ENCODE data around the gene MRPS2. TPM values are rescaled to one million over a fixed set of nuclear protein-coding genes. Genes with fewer than 3 reads are reported as not detected.

Gene MRPS2
- total and polyA plus RNA-seq, 4 experiments from 2014 or later, result 26.2 to 57.2 (median 33.2) TPM

DNA sequence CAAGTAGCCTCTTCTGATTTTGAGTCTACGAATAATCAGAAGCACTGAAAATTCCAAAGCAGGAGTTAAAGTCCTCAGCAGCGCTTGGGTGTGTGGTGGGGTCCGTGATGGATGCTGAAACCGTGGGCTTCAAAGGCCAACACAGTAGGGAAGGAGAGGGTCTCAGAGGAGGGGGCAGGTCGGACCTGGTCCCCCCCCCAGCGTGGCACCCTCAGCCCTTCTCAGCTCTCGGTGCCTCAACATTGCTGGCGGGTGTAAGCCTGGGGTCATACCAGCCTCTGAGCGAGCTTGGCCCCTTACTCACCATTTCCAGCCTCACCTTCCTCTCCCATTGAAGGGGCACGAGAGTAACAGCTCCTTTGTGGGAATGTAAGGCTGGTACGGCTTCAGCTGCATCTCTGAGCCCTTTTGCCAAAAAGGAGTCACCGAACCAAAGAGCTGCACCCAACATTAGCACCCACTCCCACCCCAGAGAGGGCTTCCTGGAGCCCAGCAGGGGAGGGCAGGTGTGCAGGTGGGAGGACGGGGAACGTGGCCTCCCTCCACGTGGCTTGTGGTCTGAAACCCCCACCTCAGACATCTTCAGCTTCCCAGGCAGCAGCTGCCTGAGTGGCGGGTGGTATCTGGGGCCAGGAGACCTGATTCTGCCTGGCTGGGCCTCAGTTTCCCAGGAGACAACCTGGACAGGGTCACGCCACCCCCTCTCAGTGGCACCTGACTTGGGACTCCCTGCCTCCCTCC is 14.0 kb downstream of the MRPS2 start:
- H3K4me3 Mint-ChIP-seq, result no peak overlapping the region
- peaks cover 2% of the 10 kb centered on the region in 2 donors for H3K27me3 Mint-ChIP-seq
- Histone ChIP-seq H3K4me3 (ENCODE audit: low read length in 2 of 2) (no peak overlapping the region), H3K36me3 (ENCODE audit: insufficient read depth, low read length) (no peaks in the 10 kb centered on the region), H3K27ac (ENCODE audit: low read depth, low read length) (no peak overlapping the region), H3K9me3 (ENCODE audit: control insufficient read depth in 1 of 2, low read length in 2 of 2) (no peaks in the 10 kb centered on the region), H3K4me1 (ENCODE audit: insufficient read depth, low read length) (no peaks in the 10 kb centered on the region), H3K27me3 (ENCODE audit: insufficient read depth, low read length) (no peaks in the 10 kb centered on the region)
- POLR2A ChIA-PET (ENCODE audit: partially characterized antibody), result no interaction called here
- CTCF ChIA-PET (ENCODE audit: partially characterized antibody), result no interaction called here
- DNase-seq, result no peak
- H3K36me3 Mint-ChIP-seq, result no peaks in the 10 kb centered on the region
- H3K9me3 Mint-ChIP-seq, result peaks cover 0 to 4% (median 1%) of the 10 kb centered on the region in 8 donors
- H3K27ac Mint-ChIP-seq, result no peak overlapping the region
- intact Hi-C loops (cut with micrococcal nuclease), result no loop called here
- H3K4me1 Mint-ChIP-seq, result peaks cover 0 to 8% (median 4%) of the 10 kb centered on the region in 4 donors

DNA sequence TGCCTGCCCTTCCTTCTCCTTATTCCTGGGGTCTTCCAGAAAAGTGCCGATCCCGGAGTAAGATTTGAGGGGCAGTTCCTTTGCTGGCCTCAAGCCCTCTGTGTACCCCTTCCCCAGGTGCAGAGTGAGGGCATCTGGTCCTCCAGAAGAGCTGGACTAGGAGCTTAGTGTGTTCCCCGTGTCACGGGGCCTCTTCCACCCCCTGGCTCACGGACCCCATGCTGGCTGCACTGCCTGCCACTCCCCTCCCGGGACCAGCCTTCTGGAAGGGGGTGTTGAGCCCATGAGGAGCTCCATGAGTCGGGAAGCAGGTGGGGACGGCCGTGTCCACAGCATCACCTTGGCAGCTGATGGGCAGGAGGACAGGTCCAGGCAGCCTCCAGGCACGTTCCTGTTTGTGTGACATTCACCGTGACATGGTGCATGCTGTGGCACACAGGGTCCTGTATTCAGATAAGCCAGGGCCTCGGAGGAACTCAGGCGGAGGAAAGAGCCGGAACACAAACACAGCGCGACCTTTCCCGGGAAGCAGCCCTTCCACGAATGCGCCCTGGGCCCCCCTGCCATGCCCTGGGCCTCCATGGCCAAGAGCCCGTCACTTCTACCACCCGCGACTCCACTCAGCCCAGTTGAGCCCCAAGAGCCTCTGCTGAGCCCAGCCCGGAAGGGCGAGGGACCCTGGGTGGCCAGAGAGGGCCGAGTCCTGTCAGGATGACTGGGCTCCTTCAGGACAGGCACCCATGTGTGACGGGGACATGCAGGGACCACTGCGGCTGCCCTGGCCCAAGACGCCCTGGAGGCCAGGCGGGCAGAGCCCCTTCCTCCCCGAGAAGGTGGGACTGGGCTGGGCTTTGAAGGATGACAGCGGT is 14.8 kb downstream of the MRPS2 start:
- Histone ChIP-seq H3K9me3 (ENCODE audit: control insufficient read depth in 1 of 2, low read length in 2 of 2) (no peaks in the 10 kb centered on the region), H3K4me1 (ENCODE audit: insufficient read depth, low read length) (no peaks in the 10 kb centered on the region), H3K27ac (ENCODE audit: low read depth, low read length) (no peak overlapping the region), H3K4me3 (ENCODE audit: low read length in 2 of 2) (no peak overlapping the region), H3K36me3 (ENCODE audit: insufficient read depth, low read length) (no peaks in the 10 kb centered on the region), H3K27me3 (ENCODE audit: insufficient read depth, low read length) (no peaks in the 10 kb centered on the region)
- ChIA-PET POLR2A (ENCODE audit: partially characterized antibody) (no interaction called here), CTCF (ENCODE audit: partially characterized antibody) (no interaction called here)
- intact Hi-C loops (cut with micrococcal nuclease), result no loop called here
- no peak overlapping the region for H3K4me3 Mint-ChIP-seq
- no peaks in the 10 kb centered on the region for H3K36me3 Mint-ChIP-seq
- peaks cover 2 to 4% of the 10 kb centered on the region in 2 donors for H3K27me3 Mint-ChIP-seq
- DNase-seq, result no peak
- peaks cover 0 to 8% (median 4%) of the 10 kb centered on the region in 4 donors for H3K4me1 Mint-ChIP-seq
- peaks cover 0 to under 1% (median 0%) of the 10 kb centered on the region in 8 donors for H3K9me3 Mint-ChIP-seq
- H3K27ac Mint-ChIP-seq, result no peak overlapping the region

DNA sequence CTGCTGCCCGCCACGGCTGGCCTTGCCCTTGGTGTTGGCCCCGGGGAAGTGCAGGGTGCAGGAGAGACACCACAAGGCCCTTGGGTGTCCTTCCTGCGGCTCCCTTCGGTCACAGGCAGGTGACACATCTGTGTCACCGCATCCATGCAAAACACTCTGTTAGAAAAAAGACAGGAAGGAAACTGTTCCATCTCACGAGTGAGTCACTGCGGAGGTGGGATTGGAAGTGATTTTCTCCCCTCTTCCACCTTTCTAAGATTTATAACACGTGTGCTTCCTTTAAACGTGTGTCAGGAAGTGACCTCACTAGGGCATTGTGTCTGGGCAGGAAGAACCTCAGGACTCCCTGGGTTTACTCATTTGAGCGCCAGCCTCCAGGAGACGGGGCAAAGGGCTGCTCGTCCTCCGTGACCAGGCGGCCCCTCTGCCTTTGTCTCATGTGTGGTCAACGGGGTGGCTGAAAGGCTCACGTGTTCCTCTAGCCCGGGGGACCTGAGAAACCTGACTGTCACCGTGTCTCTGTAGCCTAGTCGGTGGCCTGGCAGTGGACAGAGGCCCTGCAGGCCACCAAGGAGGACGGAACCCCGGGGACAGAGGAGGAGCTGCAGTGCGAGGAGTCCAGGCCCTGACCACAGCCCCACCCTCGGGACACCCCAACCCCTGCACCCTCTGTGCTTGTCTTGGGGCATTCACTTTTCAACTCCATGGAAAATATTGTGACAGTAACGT is 15.8 kb downstream of the MRPS2 start:
- intact Hi-C loops (cut with micrococcal nuclease), result no loop called here
- ChIA-PET POLR2A (ENCODE audit: partially characterized antibody) (no interaction called here), CTCF (ENCODE audit: partially characterized antibody) (no interaction called here)
- Mint-ChIP-seq H3K4me1 (peaks cover 0 to 8% (median 4%) of the 10 kb centered on the region in 4 donors), H3K36me3 (no peaks in the 10 kb centered on the region), H3K27ac (no peak overlapping the region), H3K27me3 (peaks cover 4% of the 10 kb centered on the region in 2 donors), H3K9me3 (no peaks in the 10 kb centered on the region), H3K4me3 (peak overlapping the region in 1 of 8 donors; percentile 11)
- Histone ChIP-seq H3K27me3 (ENCODE audit: insufficient read depth, low read length) (no peaks in the 10 kb centered on the region), H3K9me3 (ENCODE audit: control insufficient read depth in 1 of 2, low read length in 2 of 2) (no peaks in the 10 kb centered on the region), H3K27ac (ENCODE audit: low read depth, low read length) (no peak overlapping the region), H3K36me3 (ENCODE audit: insufficient read depth, low read length) (no peaks in the 10 kb centered on the region), H3K4me3 (ENCODE audit: low read length in 2 of 2) (no peak overlapping the region), H3K4me1 (ENCODE audit: insufficient read depth, low read length) (no peaks in the 10 kb centered on the region)
- no peak for DNase-seq

DNA sequence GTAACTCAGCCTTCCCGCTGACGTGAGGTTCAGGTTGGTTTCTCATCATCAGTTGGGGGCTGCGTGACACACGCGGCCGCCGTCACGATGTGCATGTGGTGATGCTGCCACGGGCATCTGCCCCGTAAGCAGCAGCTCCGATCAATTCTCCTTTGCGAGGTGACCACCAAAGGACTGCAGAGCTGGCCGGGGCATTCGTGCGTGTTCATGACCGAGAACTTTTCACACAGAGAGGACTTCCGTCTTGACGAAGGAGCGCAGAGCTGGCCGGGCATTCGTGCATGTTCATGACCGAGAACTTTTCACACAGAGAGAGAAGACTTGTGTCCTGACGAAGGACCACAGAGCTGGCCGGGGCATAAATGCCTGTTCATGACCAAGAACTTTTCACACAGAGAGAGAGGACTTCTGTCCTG is 16.9 kb downstream of the MRPS2 start:
- CTCF ChIA-PET (ENCODE audit: partially characterized antibody), result no interaction called here

DNA sequence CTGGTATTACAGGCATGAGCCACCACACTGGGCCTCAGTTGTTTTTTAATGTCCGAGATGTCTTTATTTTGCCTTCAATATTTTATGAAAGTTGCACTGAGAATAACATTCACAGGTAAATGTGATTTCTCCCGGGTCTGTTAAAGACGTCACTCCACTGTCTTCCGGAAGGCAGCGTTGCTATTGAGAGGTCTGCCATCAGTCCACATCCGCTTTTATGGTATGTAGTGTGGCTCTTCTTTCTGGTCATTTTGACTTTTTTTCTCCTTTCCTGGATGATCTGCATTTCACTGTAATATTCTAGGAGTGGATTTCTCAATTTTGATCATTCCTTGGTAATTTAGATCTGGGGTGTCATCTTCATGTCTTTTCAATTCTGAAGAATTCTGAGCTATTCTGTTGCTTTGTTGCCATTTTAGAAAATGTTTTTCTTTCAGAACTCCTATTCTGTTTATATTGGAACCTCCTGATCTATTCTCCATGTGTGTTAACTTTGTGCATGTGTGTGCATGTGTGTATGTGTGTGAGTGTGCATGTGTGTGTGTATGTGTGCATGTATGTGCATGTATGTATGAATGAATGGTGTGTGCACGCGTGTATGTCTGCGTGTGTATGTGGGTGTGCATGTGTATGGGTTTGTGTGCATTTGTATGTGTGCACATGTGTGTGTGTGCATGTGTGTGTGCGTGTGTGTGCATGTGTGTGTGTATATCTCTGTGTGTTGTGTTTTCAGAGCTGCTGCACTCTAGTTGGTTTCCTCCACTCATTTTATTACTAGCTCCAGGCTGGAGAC is 18.9 kb downstream of the MRPS2 start:
- no peaks in the 10 kb centered on the region for H3K36me3 Mint-ChIP-seq
- H3K4me3 ChIP-seq (ENCODE audit: low read length in 2 of 2), result no peak overlapping the region
- H3K27me3 ChIP-seq (ENCODE audit: insufficient read depth, low read length), result no peaks in the 10 kb centered on the region
- ChIA-PET CTCF (ENCODE audit: partially characterized antibody) (no interaction called here), POLR2A (ENCODE audit: partially characterized antibody) (no interaction called here)
- DNase-seq, result no peak
- no peaks in the 10 kb centered on the region for H3K9me3 ChIP-seq (ENCODE audit: control insufficient read depth in 1 of 2, low read length in 2 of 2)
- no peak overlapping the region for H3K4me3 Mint-ChIP-seq
- no peaks in the 10 kb centered on the region for H3K9me3 Mint-ChIP-seq
- peak overlapping the region in 1 of 7 donors; percentile 64 for H3K27ac Mint-ChIP-seq
- intact Hi-C loops (cut with micrococcal nuclease), result no loop called here
- H3K36me3 ChIP-seq (ENCODE audit: insufficient read depth, low read length), result no peaks in the 10 kb centered on the region
- peaks cover 4% of the 10 kb centered on the region in 2 donors for H3K27me3 Mint-ChIP-seq
- H3K4me1 Mint-ChIP-seq, result peaks cover 0 to 3% (median 0%) of the 10 kb centered on the region in 4 donors
- no peaks in the 10 kb centered on the region for H3K4me1 ChIP-seq (ENCODE audit: insufficient read depth, low read length)
- H3K27ac ChIP-seq (ENCODE audit: low read depth, low read length), result no peak overlapping the region

More for the DNA sequence above, 16.9 kb downstream of the MRPS2 start:
- DNase-seq, result no peak
- Mint-ChIP-seq H3K4me1 (peaks cover 0 to 6% (median 3%) of the 10 kb centered on the region in 4 donors), H3K9me3 (no peaks in the 10 kb centered on the region), H3K4me3 (no peak overlapping the region), H3K36me3 (no peaks in the 10 kb centered on the region), H3K27ac (peak overlapping the region in 1 of 7 donors; percentile 25), H3K27me3 (peaks cover 4% of the 10 kb centered on the region in 2 donors)
- POLR2A ChIA-PET (ENCODE audit: partially characterized antibody), result no interaction called here
- Histone ChIP-seq H3K36me3 (ENCODE audit: insufficient read depth, low read length) (no peaks in the 10 kb centered on the region), H3K4me3 (ENCODE audit: low read length in 2 of 2) (no peak overlapping the region), H3K27me3 (ENCODE audit: insufficient read depth, low read length) (no peaks in the 10 kb centered on the region), H3K4me1 (ENCODE audit: insufficient read depth, low read length) (no peaks in the 10 kb centered on the region), H3K27ac (ENCODE audit: low read depth, low read length) (no peak overlapping the region), H3K9me3 (ENCODE audit: control insufficient read depth in 1 of 2, low read length in 2 of 2) (no peaks in the 10 kb centered on the region)
- intact Hi-C loops (cut with micrococcal nuclease), result no loop called here

DNA sequence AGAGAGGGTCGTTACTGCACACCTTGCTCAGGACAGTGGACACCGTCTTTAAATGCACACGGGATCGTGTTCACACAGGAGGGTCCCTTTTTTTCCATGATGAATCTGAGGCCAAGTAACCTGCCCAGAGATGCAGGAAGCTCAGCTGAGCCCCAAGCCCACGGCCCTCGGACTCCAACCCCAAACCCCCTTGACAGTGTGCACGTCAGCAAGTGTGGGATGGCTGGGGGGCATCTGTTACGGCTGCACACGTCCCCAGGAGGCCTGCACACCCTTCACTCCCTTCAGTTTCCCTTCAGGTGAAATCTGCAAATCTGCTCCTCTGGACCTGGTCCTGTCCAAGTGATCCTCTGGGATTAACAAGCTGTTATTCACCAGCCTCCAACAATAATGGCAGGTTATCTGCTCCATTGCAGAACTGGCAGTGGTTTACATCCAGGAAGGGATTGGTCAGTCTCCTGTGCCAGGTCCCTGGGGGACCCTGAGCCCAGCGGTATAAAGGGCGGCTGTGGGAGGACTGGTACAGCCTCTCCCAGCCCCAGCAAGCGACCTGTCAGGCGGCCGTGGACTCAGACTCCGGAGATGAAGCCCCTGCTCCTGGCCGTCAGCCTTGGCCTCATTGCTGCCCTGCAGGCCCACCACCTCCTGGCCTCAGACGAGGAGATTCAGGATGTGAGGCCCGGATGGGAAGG is 20.6 kb downstream of the MRPS2 start, which contains the start of gene LCN1:
Gene LCN1, plus strand, starts transcription at position 525 of the 692 bp plus-strand sequence. Its CDS starts 58 bp downstream, at position 583.
- no peaks in the 10 kb centered on the region for H3K4me1 ChIP-seq (ENCODE audit: insufficient read depth, low read length)
- no peaks in the 10 kb centered on the region for H3K27me3 ChIP-seq (ENCODE audit: insufficient read depth, low read length)
- Mint-ChIP-seq H3K4me1 (peaks cover 0 to 2% (median 0%) of the 10 kb centered on the region in 4 donors), H3K27ac (no peak within 1 kb of the TSS), H3K4me3 (peak within 1 kb of the TSS in 1 of 8 donors; percentile 51), H3K27me3 (peaks cover 4% of the 10 kb centered on the region in 2 donors), H3K9me3 (no peaks in the 10 kb centered on the region), H3K36me3 (no peaks in the 10 kb centered on the region)
- ChIA-PET POLR2A (ENCODE audit: partially characterized antibody) (no interaction called here), CTCF (ENCODE audit: partially characterized antibody) (no interaction called here)
- H3K4me3 ChIP-seq (ENCODE audit: low read length in 2 of 2), result no peak within 1 kb of the TSS
- H3K27ac ChIP-seq (ENCODE audit: low read depth, low read length), result no peak within 1 kb of the TSS
- no peaks in the 10 kb centered on the region for H3K9me3 ChIP-seq (ENCODE audit: control insufficient read depth in 1 of 2, low read length in 2 of 2)
- no peak for DNase-seq
- intact Hi-C loops (cut with micrococcal nuclease), result no loop called here
- no peaks in the 10 kb centered on the region for H3K36me3 ChIP-seq (ENCODE audit: insufficient read depth, low read length)

Measured in CD4-positive, alpha-beta memory T cell (primary cell).